ENCODE data around the gene SELPLG.
"Not testable (repeated sequence)": the region's sequence is repeated elsewhere in the genome, so short reads cannot be mapped to it uniquely, and the experiment has no call there.

SELPLG gene, protein sequence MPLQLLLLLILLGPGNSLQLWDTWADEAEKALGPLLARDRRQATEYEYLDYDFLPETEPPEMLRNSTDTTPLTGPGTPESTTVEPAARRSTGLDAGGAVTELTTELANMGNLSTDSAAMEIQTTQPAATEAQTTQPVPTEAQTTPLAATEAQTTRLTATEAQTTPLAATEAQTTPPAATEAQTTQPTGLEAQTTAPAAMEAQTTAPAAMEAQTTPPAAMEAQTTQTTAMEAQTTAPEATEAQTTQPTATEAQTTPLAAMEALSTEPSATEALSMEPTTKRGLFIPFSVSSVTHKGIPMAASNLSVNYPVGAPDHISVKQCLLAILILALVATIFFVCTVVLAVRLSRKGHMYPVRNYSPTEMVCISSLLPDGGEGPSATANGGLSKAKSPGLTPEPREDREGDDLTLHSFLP

DNA sequence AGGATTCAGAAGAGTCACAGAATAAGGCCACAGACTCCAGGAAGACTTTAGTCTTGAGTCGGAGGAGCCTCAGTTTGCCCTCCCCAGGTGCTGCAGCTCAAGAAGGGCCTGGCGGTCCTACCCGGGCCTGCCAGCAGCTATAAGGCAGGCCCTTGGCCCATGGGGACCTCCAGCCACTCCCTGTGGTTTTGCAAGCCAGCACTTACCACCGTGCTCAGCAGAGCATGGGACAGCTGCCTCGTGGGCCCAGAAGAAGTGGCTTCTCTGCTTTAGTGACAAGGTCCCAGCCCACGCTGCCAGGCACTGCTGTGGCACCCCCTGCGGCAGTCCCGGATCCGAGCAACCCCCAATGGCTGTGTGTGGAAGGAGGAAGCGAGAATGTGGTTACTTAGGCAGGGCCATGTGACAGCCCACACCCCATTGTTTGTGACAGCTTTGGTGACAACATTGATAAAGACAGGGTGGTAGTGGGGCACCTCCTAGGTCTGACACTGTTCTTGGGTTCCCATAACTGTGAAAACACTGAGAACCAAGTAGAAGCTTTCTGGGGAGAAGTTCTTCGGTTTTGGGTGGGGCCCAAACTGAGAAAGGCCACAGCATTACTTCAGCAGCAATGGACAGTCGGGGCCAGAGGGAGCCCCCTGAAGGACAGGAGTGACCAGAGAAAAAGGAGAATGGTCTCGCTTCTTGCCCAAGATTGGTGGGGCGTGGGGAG is at the start of gene SELPLG:
Gene SELPLG, minus strand, starts transcription at position 361 of the 715 bp plus-strand sequence. CDS start 9,587 bp downstream, outside the sequence.
- peak; percentile 22 for DNase-seq (ENCODE audit: low spot score)

DNA sequence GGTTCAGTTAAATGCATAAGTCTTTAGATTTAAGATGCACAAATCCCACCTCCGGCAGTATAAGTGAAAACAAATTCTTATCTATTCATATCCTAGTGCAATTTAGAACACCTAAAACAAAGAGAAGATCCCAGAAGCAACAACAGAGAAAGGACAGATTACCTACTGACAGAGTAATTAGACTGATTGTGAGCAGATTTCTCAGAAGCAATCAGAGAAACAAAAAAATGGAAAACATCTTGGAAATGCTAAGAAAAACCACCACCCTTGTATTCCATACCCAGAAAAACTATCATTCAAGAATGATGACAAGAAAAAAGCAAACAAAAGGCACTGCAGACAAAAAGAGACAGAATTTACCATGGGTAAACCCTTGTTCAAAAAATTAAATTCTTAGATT is 47.6 kb upstream of the SELPLG start:
- DNase-seq (ENCODE audit: low spot score): no peak

DNA sequence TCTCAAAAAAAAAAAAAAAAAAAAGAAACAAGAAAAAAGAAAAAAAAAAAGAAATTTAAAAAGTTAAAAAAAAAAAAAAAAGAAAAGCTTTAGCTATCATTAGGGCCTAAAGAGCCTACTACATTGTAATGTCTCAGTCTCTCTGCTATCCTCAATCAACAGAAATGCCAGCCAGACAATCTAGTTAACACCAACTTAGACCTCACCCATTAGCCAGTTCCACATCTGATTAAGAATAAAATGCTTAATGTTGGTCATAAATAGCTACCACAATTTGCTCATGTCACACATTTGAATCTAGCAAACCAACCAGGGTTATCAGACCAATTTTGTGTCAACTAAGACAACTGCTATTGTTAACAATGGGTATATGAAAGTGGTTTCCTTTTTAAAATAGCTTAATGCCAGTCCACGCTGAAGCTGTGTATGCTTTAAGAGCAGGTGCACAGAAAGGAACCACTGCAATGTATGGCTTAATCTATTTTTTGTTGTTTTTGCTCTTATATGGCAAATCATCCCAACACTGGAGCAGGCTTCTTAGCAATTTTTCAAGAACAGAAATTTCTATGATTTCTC is 45.5 kb upstream of the SELPLG start:
- no peak for DNase-seq (ENCODE audit: low spot score)

DNA sequence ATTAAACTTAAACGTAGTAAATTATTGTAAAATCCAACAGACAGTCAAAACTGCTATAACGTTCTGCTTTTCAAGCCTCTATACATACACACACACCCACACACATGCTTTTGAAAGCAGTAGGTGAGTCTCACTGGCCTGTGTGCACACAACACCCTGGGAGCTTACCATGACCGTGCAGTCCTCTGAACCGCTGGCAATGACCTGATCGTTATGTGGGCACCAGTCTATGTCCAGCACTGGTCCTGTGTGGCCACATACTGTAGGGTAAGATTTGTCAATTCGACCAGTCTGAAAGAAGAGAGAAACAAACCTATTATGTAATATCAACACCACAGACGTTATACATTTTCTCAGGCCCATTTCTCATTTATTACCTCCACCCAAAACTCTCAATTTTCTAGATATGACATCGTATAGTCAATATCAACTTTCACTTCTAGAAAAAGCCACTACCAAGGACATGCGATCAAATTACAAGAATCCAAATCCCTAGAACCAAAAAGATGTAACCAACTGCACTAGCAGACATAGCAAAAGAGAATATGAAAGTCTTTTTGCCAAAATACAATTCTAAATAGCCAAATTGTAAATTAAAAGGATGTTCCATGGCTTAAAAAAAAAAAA is 44.5 kb upstream of the SELPLG start:
- DNase-seq (ENCODE audit: low spot score): no peak

DNA sequence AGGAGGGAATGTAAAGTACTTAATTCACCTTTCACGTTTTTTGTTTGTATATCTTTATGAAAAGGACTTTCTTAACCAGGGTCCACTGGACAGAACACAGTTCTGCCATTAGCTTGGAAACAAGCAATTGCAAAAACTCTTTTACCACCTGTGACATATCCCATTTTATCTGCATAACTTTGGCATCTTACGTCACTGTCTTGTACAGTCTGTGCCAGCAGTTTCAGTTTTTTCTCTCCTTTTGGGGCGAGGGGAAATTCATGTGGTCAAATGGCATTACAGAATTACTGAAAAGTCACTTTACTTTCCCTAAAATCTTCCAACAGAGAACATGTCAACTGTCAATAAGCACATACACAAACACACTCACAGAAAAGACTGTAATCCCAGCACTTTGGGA is 43.7 kb upstream of the SELPLG start:
- DNase-seq (ENCODE audit: low spot score): no peak

DNA sequence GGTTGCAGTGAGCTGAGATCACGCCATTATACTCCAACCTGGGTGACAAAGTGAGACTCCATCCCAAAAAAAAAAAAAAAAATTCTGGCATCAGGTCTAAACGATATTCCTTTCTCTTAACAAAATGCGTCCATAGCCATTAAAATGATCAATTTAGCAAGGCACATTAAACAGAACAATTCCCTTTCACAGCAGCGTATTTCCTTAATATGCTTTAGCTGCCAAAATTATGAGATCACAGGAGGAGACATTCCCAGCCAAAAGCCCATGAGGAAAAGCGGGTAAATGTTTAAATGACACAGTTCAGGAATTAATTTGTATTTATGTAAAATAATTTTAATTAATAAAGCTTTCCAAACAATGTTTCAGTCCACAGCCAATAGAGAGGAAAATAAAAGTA is 43.0 kb upstream of the SELPLG start:
- no peak for DNase-seq (ENCODE audit: low spot score)

DNA sequence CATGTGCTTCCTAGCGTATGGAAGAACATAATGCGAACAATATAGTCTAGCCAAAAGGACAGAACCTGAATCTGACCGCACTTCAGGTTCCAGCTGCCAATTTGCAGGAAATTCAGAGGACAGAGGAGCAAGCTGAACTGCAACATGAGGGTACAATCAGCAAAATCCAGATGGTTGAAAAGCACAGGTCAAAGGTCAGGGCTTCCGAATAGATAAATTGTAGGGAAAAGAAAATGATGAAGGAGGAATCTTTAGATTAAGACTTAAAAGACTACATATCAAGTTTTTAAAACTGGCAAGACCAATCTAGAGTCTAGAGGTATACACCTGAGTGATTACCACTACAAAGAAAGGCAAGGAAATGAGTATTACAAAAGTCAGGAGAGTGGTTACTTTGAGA is 42.1 kb upstream of the SELPLG start:
- DNase-seq (ENCODE audit: low spot score): no peak

DNA sequence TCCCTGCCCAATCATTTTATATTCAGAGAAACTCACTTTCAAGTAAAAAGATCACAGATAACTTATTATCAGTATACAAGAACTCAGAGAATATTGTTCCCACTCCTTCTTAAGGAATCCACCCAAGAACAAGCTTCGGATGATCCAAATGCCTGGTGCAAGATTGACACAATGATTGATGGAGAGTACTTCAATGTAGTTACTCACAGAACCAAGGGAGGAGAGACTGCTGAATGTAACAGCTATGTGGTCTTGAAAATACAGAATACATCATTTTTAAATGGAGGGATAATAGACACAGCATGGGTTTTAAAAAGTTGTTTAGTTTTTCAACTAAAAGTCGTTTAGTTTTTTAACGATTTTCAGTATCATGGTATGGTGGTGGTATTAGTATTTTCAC is 38.4 kb upstream of the SELPLG start:
- DNase-seq (ENCODE audit: low spot score): no peak

DNA sequence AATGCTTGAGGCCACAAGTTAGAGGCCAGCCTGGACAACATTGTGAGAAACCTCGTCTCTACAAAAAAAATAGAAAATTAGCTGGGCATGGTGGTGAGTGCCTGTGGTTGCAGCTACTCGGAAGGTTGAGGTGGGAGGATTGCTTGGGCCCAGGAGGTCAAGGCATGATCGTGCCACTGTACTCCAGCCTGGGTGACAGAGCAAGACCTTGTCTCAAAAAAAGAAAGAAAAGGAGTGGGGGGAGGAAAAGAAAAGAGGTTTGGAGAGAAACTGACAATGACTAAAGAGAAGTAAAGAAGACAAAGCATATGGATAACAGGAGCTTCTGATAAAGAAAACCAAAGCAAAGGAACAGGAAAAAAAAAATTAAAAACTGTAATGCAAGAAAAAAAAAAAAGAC is 37.4 kb upstream of the SELPLG start:
- DNase-seq (ENCODE audit: low spot score): no peak

DNA sequence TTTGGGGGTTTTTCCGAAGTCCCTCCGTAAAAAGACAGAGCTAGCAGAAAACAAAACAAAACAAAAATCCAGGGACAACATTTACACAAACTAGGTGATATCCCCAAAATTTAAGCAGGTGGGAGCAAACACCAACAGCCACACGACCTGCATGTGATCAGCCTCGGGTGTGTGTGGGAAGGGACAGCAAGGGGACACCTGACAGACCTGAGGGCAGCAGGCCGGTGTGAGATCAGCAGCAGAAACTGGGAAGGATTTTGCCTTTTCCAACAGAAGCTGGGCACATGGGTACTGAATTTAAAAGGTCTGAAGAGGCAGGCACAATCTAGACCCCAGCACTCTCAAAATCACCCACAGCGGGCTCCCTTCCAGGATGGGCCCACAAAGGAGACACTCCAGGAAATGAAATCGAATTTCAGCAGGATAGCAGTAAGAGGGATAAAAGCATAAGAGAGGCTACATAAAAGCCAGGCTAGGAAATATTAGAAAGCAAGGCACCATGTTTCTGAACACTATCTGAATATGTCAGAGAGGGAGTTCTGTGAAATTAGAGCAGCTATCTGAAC is 36.5 kb upstream of the SELPLG start:
- DNase-seq (ENCODE audit: low spot score): no peak

DNA sequence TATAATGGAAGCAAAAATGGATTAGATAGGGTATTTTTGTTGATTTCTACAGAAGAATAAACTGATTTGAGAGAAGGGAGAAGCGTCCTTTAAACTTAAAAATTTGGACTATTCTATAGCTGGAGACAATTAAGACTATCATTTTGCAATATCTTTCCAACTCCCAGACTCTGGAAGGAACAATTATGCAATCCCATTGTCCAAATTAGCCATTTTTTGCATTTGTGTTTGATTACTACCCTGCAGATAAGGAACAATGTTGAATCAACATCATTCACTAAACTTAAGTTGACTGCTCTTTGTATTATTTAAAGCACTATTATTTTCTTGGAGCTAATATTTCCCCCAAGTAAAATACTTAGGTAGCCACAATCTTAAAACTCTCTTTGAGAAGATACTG is 34.8 kb upstream of the SELPLG start:
- no peak for DNase-seq (ENCODE audit: low spot score)

DNA sequence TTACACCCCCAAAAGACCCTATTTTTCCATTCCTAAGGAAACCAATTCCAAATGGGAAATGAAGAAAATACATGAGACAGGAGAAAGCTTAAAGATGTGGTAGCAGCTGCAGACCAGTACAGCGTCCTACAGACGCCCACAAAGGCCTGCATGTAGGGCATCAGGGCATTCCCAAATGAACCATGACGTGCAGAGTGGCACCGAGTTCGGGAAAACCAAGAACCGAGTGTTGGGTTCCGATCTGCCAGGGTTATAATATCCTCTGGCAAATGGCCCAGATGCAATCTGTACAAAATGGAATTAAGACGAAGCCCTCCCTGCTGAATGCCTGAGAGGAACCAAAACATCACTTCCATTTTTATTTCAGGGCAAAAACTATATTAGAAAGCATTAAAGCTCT is 34.4 kb upstream of the SELPLG start:
- DNase-seq (ENCODE audit: low spot score): no peak

DNA sequence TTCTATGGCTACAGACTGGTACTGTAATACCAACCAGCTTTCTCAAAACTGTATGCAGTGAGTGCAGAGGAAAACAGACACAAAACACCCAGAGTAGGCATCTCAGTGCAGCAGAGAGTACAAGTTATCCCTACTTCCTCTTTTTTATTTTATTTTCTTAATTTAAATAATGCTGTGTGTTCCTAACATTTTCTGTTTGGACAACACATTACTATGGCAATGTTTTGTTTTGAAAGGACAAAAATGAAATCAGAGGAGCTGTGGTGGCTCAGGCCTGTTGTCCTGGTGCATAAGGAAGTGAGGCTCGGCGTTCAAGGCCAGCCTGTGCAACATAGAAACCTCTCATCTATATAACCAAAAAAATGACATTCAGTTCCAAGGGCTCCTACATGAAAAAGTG is 33.7 kb upstream of the SELPLG start:
- DNase-seq (ENCODE audit: low spot score): no peak

DNA sequence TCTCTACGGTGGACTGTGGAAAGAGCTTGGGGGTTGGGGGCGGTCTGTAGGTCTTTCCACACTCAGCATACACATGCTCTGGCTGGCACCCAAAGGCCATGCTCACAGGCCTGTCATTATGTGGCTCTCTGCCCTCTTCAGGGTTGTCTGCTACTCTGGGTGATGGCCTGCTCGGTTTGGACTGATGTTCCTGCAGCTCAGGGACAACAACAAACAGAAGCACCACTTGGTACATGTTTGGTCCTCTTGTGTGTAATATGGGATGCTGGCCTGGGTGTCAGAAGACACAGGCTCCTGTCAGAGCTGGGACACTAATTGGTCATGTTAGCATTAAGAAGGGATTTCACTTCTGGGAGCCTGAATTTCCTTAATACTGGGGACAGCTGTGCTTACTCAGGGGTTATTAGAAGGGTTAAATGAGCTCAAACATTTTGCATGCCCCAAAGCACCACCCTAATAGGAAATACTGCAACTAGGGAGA is 32.7 kb upstream of the SELPLG start:
- peak; percentile 61 for DNase-seq (ENCODE audit: low spot score)

DNA sequence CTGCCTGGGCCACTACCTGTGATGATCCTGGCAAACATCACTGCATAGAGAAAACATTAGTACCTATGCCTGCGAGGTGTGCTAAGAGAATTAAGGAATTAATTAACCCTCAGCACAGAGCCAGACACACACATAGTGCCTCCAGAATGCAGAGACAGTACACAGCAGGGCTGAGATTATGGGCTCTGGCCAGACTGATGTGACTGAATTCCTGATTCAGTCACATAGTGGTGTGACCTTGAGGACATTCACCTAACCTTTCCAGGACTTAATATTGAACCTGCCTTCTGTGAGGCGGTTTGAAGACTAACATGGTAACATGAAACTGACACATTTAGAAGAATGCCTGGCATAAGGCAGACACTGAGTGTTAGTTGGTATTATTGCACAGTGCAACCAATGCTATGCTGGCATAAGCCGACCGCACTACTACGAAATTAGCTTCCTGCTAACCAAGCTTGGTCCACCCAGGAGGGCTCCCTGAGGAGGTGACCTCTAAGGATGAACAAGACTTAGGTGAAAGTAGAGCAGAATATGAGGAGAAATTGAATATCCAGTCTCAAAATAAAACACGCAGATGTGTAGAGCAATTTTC is 32.0 kb upstream of the SELPLG start:
- DNase-seq (ENCODE audit: low spot score): no peak

DNA sequence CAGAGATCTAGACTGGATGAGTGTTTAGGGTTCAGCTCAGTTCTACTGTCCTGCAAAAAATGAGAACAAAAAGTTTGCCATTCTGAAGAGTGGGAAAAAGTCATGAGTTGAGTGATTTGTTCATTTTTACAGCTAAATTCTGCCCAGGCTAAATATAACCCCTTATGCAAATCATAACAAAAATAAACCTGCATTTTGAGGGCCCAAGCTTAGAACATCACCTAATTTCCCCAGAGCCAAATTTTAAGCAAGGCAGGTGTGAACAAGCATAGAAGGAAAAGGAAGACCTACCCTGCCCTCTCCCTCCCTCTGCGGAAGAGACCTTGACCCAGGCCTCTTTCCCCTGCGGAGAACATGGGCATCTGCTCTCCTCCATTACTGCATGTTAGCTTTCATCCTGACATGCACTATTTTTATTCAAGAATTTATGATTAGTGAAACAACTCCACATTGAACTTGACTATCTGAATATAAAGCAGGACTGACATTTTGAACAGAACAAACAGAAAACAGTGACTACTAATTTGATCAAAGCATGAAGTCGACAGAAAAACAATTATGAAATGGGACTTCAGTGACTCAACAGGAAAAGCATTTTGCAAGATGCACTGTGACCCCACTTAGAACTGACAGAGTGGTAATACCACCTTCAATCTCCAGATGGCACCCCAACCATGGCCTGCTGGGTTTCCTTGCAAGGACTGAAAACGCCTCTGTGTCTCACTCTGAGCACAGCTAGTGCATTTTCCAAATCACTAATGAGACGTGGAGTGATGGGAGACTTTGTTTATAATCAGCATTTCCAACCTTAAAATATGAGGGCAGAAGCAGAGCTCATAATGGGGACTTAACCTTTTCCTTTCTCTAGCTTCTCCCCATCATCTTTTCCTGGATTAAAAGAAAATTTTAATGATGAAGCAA is 30.9 kb upstream of the SELPLG start:
- peak; percentile 80 for DNase-seq (ENCODE audit: low spot score)

DNA sequence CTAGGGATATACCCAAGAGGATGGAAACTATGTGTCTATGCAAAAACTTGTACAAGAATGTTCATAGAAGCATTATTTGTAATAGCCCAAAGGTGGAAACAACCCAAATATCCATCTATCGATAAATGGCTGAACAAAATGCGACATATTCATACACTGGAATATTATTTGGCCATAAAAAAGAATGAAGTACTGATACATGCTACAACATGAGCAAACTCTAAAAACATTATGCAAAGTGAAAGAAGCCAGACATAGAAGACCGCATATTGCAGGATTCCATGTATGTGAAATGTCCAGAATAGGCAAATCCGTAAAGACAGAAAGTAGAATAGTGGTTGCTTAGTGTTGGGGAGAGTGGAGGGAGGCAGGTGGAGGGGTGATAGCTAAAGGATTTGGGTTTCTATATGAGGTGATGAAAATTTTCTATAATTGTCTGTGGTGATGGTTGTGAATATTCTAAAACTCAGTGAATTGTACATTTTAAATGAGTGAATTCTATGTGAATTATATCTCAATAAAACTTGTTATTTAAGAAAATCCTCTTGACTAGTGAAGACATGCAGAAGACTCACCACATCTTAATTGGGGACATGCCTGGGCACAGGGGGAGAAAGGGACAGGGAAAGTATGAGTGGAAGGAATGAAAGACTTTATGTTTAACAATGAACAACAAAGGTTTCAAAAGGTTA is 29.8 kb upstream of the SELPLG start:
- DNase-seq (ENCODE audit: low spot score): no peak

DNA sequence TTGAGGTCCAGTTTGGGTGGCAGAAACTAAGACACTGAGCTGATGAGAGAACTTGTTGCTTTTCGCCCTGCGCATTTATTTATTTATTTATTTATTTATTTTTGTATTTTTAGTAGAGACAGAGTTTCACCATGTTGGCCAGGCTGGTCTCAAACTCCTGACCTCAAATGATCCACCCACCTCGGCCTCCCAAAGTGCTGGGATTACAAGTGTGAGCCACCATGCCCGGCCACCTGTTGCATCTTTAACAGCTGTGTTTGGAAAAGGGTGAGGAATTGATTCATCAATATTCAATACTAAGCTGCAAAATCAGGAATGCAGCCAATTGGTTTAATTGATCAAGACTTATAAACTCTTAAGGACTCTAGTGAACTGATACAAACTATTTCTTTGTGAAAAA is 24.4 kb upstream of the SELPLG start:
- not testable (repeated sequence) for DNase-seq (ENCODE audit: low spot score)

DNA sequence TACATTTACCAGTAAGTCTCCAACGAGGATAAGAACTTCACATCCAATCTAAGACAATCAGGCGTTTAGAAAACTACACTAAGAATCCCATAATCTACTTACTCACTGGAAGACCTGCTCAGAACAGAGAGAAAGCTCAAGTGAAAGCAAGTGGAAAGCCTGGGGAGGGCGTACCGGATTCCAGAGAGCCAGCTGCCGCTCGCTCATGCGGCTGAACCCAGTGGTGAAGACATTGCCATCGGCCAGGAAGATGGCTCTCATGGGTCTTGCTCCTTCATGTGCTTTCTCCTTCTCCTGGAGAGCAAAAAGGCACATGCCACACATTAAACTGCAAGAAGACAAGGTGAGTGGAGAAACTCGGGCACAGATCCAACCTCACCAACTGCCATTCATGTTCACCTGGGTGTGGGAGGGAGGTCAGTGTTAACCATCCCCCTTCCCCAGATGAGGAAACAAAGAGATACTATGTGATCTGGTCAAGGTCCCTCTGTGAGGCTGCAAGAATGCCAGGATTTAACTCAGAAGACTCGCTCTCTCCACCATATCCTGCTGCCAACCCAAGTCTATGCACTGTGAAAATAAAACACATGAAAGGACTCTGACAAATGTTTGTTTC is 23.5 kb upstream of the SELPLG start:
- DNase-seq (ENCODE audit: low spot score): peak; percentile 74

DNA sequence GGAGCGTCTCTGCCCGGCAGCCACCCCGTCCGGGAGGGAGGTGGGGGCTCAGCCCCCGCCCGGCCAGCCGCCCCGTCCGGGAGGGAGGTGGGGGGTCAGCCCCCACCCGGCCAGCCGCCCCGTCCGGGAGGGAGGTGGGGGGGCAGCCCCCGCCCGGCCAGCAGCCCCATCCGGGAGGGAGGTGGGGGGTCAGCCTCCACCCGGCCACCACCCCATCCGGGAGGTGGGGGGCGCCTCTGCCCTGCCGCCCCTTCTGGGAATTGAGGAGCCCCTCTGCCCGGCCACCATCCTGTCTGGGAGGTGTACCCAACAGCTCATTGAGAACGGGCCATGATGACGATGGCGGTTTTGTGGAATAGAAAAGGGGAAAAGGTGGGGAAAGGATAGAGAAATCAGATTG is 22.6 kb upstream of the SELPLG start:
- DNase-seq (ENCODE audit: low spot score): not testable (repeated sequence)
